Measurements from ENCODE around the gene ZNF177.
"Not testable (repeated sequence)": the region's sequence is repeated elsewhere in the genome, so short reads cannot be mapped to it uniquely, and the experiment has no call there.

ZNF177 gene

GRCh38 chr19:9362905-9363304 is at the start of gene ZNF177:
TSS of gene ZNF177 (plus strand) at chr19:9363013. CDS start at chr19:9378312, 15,299 bp downstream.
- no peak within 1 kb of the TSS for H3K4me3 ChIP-seq
- H3K4me2 ChIP-seq: no peak within 1 kb of the TSS
- no peak within 1 kb of the TSS for H3K27ac ChIP-seq
- H3K9ac ChIP-seq: no peak within 1 kb of the TSS
- no peaks in the 10 kb centered on the region for H3K27me3 ChIP-seq
- peaks cover 92 to 100% (median 98%) of the 10 kb centered on the region in 11 experiments for H3K9me3 ChIP-seq (replicated peaks in 1 of 11)
- H3K4me1 ChIP-seq: no peaks in the 10 kb centered on the region
- H3K36me3 ChIP-seq: peaks cover 62 to 94% (median 82%) of the 10 kb centered on the region in 11 experiments
- TF ChIP-seq Cebpa-rat (IDR thresholded peaks at IDR 0.05): no peak
- H4K20me1 ChIP-seq: no peaks in the 10 kb centered on the region

- H4K20me1 ChIP-seq: no peaks in the 10 kb centered on the region
- TF ChIP-seq Cebpa-rat (IDR thresholded peaks at IDR 0.05): no peak
- H3K4me3 ChIP-seq: no peak overlapping the region
Measured at GRCh38 chr19:9313756-9314155, 49.1 kb upstream of the ZNF177 start.

GRCh38 chr19:9321338-9321737 is 41.5 kb upstream of the ZNF177 start:
- H3K4me3 ChIP-seq: no peak overlapping the region
- TF ChIP-seq Cebpa-rat (IDR thresholded peaks at IDR 0.05): no peak

More at GRCh38 chr19:9313756-9314155, 49.1 kb upstream of the ZNF177 start:
- no peak overlapping the region for H3K27ac ChIP-seq
- peaks cover 0 to 3% (median under 1%) of the 10 kb centered on the region in 10 experiments; a peak in 12 of 20 replicates for H3K4me1 ChIP-seq
- no peaks in the 10 kb centered on the region for H3K36me3 ChIP-seq
- H3K27me3 ChIP-seq: no peaks in the 10 kb centered on the region
- H3K9me3 ChIP-seq (replicated peaks in 1 of 11): peaks cover 22 to 65% (median 45%) of the 10 kb centered on the region in 11 experiments
- no peak overlapping the region for H3K4me2 ChIP-seq
- H3K9ac ChIP-seq: no peak overlapping the region

GRCh38 chr19:9321756-9322155 is 41.1 kb upstream of the ZNF177 start:
- peaks cover 35 to 67% (median 47%) of the 10 kb centered on the region in 11 experiments for H3K9me3 ChIP-seq (replicated peaks in 1 of 11)
- H3K27me3 ChIP-seq, H3K4me2 ChIP-seq, H4K20me1 ChIP-seq, H3K27ac ChIP-seq, H3K9ac ChIP-seq, H3K4me3 ChIP-seq: not testable (repeated sequence)
- H3K4me1 ChIP-seq: peaks cover 7 to 19% (median 13%) of the 10 kb centered on the region in 10 experiments; a peak in 17 of 20 replicates
- H3K36me3 ChIP-seq: peaks cover 11 to 20% (median 18%) of the 10 kb centered on the region in 11 experiments

More at GRCh38 chr19:9321338-9321737, 41.5 kb upstream of the ZNF177 start:
- H3K27ac ChIP-seq: no peak overlapping the region
- H3K4me2 ChIP-seq: no peak overlapping the region
- no peaks in the 10 kb centered on the region for H4K20me1 ChIP-seq
- peaks cover 7 to 16% (median 14%) of the 10 kb centered on the region in 11 experiments for H3K36me3 ChIP-seq
- peaks cover 7 to 19% (median 13%) of the 10 kb centered on the region in 10 experiments; a peak in 17 of 20 replicates for H3K4me1 ChIP-seq
- peaks cover 31 to 67% (median 44%) of the 10 kb centered on the region in 11 experiments for H3K9me3 ChIP-seq (replicated peaks in 1 of 11)
- no peaks in the 10 kb centered on the region for H3K27me3 ChIP-seq
- no peak overlapping the region for H3K9ac ChIP-seq

GRCh38 chr19:9322201-9322600 is 40.6 kb upstream of the ZNF177 start:
- H3K9me3 ChIP-seq (replicated peaks in 1 of 11): peaks cover 40 to 67% (median 47%) of the 10 kb centered on the region in 11 experiments
- not testable (repeated sequence) for H3K27ac ChIP-seq, H3K27me3 ChIP-seq, H3K4me2 ChIP-seq, H4K20me1 ChIP-seq, H3K9ac ChIP-seq
- H3K36me3 ChIP-seq: peaks cover 15 to 24% (median 22%) of the 10 kb centered on the region in 11 experiments
- peak overlapping the region in 5 of 10 experiments; percentile 76 to 89 (median 85); a peak in 4 of 20 replicates for H3K4me3 ChIP-seq
- peaks cover 7 to 19% (median 13%) of the 10 kb centered on the region in 10 experiments; a peak in 17 of 20 replicates for H3K4me1 ChIP-seq

GRCh38 chr19:9323557-9323918 is 39.3 kb upstream of the ZNF177 start:
- peak overlapping the region; percentile 76 to 94 (median 88); a peak in 21 of 22 replicates for H3K27ac ChIP-seq
- peak overlapping the region; percentile 72 to 89 (median 80) for H3K4me3 ChIP-seq
- TF ChIP-seq Cebpa-rat (IDR thresholded peaks at IDR 0.05): no peak
- no peaks in the 10 kb centered on the region for H4K20me1 ChIP-seq
- peaks cover 7 to 19% (median 13%) of the 10 kb centered on the region in 10 experiments; a peak in 17 of 20 replicates for H3K4me1 ChIP-seq
- peaks cover 29 to 38% (median 36%) of the 10 kb centered on the region in 11 experiments for H3K36me3 ChIP-seq
- H3K9me3 ChIP-seq (replicated peaks in 1 of 11): peaks cover 53 to 67% (median 56%) of the 10 kb centered on the region in 11 experiments
- H3K9ac ChIP-seq: peak overlapping the region; percentile 74 to 96 (median 91)
- no peaks in the 10 kb centered on the region for H3K27me3 ChIP-seq
- peak overlapping the region; percentile 50 to 85 (median 75) for H3K4me2 ChIP-seq

GRCh38 chr19:9323919-9324583 is 38.8 kb upstream of the ZNF177 start, which contains the start of gene ZNF559:
TSS of gene ZNF559 (plus strand) at chr19:9324179. CDS start at chr19:9338550, 14,371 bp downstream.
- Histone ChIP-seq H3K4me1 (peaks cover 7 to 19% (median 13%) of the 10 kb centered on the region in 10 experiments; a peak in 17 of 20 replicates), H3K9ac (peak within 1 kb of the TSS; percentile 86 to 96 (median 91)), H3K4me2 (peak within 1 kb of the TSS; percentile 78 to 93 (median 85)), H3K9me3 (replicated peaks in 1 of 11) (peaks cover 58 to 70% (median 61%) of the 10 kb centered on the region in 11 experiments), H3K36me3 (peaks cover 34 to 43% (median 41%) of the 10 kb centered on the region in 11 experiments), H3K27ac (peak within 1 kb of the TSS; percentile 76 to 94 (median 88)), H4K20me1 (no peaks in the 10 kb centered on the region), H3K4me3 (peak within 1 kb of the TSS; percentile 72 to 89 (median 80)), H3K27me3 (no peaks in the 10 kb centered on the region)
- TF ChIP-seq Cebpa-rat (IDR thresholded peaks at IDR 0.05): no peak

GRCh38 chr19:9324584-9324962 is 38.2 kb upstream of the ZNF177 start:
- TF ChIP-seq Cebpa-rat (IDR thresholded peaks at IDR 0.05): no peak
- Histone ChIP-seq H3K9me3 (replicated peaks in 1 of 11) (peaks cover 63 to 75% (median 67%) of the 10 kb centered on the region in 11 experiments), H3K4me1 (peaks cover 7 to 19% (median 13%) of the 10 kb centered on the region in 10 experiments; a peak in 17 of 20 replicates), H3K9ac (peak overlapping the region; percentile 86 to 96 (median 91)), H3K27me3 (no peaks in the 10 kb centered on the region), H3K27ac (peak overlapping the region; percentile 76 to 94 (median 88)), H3K36me3 (peaks cover 39 to 48% (median 46%) of the 10 kb centered on the region in 11 experiments), H3K4me2 (peak overlapping the region; percentile 78 to 93 (median 85)), H4K20me1 (no peaks in the 10 kb centered on the region), H3K4me3 (peak overlapping the region; percentile 72 to 89 (median 80))

GRCh38 chr19:9329999-9330398 is 32.8 kb upstream of the ZNF177 start:
- no peaks in the 10 kb centered on the region for H3K27me3 ChIP-seq
- H3K4me2 ChIP-seq: no peak overlapping the region
- peaks cover 91 to 100% (median 99%) of the 10 kb centered on the region in 11 experiments for H3K36me3 ChIP-seq
- no peak overlapping the region for H3K27ac ChIP-seq
- TF ChIP-seq Cebpa-rat (IDR thresholded peaks at IDR 0.05): no peak
- no peak overlapping the region for H3K9ac ChIP-seq
- peak overlapping the region in 6 of 10 experiments; percentile 12 to 40 (median 28); a peak in 6 of 20 replicates for H3K4me3 ChIP-seq
- peaks cover 100% of the 10 kb centered on the region in 11 experiments for H3K9me3 ChIP-seq (replicated peaks in 1 of 11)
- no peaks in the 10 kb centered on the region for H4K20me1 ChIP-seq
- H3K4me1 ChIP-seq: peaks cover 2 to 6% (median 4%) of the 10 kb centered on the region in 10 experiments; a peak in 17 of 20 replicates

Data from BLaER1 treated with 17β-estradiol and CSF1 and Interleukin-3, amounts not matched to agents 10 nM and 100 nM (cell line).